Heart left ventricle (tissue), 13 donors: ENCODE measurements around the gene DSE.

Experiments used
- POLR2A ChIP-seq, 2 donors: fragments of 450-650 bp; IDR thresholded peaks; one replicate each; pipeline ENCODE4 v1.6.1; 2017; ENCODE audit warnings: antibody characterized with exemption in 2 of 2, mild to moderate bottlenecking in 2 of 2, moderate library complexity in 2 of 2
- TF ChIP-seq, protein P1 (sequence below), 12 donors: fragments of 200-600 bp; sonication (generic) in 4 of 12; IDR thresholded peaks; one replicate each; pipeline versions ENCODE4 v1.5.0 to v1.8.0; 2018 to 2022; ENCODE audit warnings: antibody characterized with exemption in 12 of 12, mild to moderate bottlenecking in 5 of 12
- donor health status: ischemic (EF 13 %, LVEDD 7.1; RV severe dilation, severe dysfunction).
- donor health status: DM: no; HTN: yes; CAD: no.
- donor health status: DM: no; HTN: no; CAD: no.
- donor health status: ischemic (EF 25% LVEDD 6.9; RV normal size, moderate dysfunction).
- donor health status: ischemic (EF 25% LVEDD 5.7; RV mildly dilated, moderate dysfunction).
- donor health status: ischemic (EF 35%, LVEDD 5.7; RV mildly dilated, moderate dysfunction).
- donor health status: nonischemic (EF 11% LVEDD 7.7; RV severe dilation, severe dysfunction).
- donor health status: DM: yes; HTN: yes; CAD: no.
- donor health status: PGD.
- donor health status: ischemic (EF 29% LVEDD 5.4; RV normal size, mild dysfunction).
- donor health status: nonischemic (EF 23%, LVEDD 6.1; RV moderate dilation, normal function).

GRCh38 chr6:116461932-116462885 is 91.5 kb downstream of the DSE start:
- TF ChIP-seq, protein P1, sequence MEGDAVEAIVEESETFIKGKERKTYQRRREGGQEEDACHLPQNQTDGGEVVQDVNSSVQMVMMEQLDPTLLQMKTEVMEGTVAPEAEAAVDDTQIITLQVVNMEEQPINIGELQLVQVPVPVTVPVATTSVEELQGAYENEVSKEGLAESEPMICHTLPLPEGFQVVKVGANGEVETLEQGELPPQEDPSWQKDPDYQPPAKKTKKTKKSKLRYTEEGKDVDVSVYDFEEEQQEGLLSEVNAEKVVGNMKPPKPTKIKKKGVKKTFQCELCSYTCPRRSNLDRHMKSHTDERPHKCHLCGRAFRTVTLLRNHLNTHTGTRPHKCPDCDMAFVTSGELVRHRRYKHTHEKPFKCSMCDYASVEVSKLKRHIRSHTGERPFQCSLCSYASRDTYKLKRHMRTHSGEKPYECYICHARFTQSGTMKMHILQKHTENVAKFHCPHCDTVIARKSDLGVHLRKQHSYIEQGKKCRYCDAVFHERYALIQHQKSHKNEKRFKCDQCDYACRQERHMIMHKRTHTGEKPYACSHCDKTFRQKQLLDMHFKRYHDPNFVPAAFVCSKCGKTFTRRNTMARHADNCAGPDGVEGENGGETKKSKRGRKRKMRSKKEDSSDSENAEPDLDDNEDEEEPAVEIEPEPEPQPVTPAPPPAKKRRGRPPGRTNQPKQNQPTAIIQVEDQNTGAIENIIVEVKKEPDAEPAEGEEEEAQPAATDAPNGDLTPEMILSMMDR (IDR thresholded peaks at IDR 0.05): peak in 1 of 12 donors; percentile 9
- no peak for TF ChIP-seq POLR2A (IDR thresholded peaks at IDR 0.05)
